OCI-LY1 (cell line): Measurements from ENCODE around the gene ST6GALNAC5.

Experiments used
- H2AFZ ChIP-seq: fragments of 200-600 bp; sonication (generic), shearing (Covaris generic); 2 replicates; pipeline ENCODE4 v1.6.0; 2014; ENCODE audit warnings: antibody characterized with exemption, mild to moderate bottlenecking, low read length
- H3F3A ChIP-seq: fragments of 200-600 bp; sonication (generic), shearing (Covaris generic); 2 replicates; pipeline ENCODE4 v1.6.0; 2014; ENCODE audit warnings: mild to moderate bottlenecking, antibody characterized with exemption, low read length, moderate library complexity; ENCODE audit not compliant: insufficient read depth
- H3K27ac ChIP-seq: fragments of 200-600 bp; sonication (generic); 2 replicates; pipeline ENCODE4 v1.5.1; 2014; ENCODE audit warnings: low read length, mixed run types, mild to moderate bottlenecking, low read depth; ENCODE audit not compliant: poor library complexity, severe bottlenecking
- H3K27me3 ChIP-seq: fragments of 200-600 bp; sonication (generic); 2 replicates; pipeline ENCODE4 v1.6.0; 2014; ENCODE audit warnings: antibody characterized with exemption, mild to moderate bottlenecking, low read length, moderate library complexity; ENCODE audit not compliant: insufficient read depth
- H3K36me3 ChIP-seq: fragments of 200-600 bp; sonication (generic); 2 replicates; pipeline ENCODE4 v1.6.1; 2014; ENCODE audit warnings: mild to moderate bottlenecking, antibody characterized with exemption, low read length, moderate library complexity, mixed read lengths; ENCODE audit not compliant: insufficient read depth
- H3K4me1 ChIP-seq: fragments of 200-600 bp; sonication (generic); 2 replicates; pipeline ENCODE4 v1.5.1; 2014; ENCODE audit warnings: mild to moderate bottlenecking, low read length, moderate library complexity; ENCODE audit not compliant: insufficient read depth, severe bottlenecking
- H3K4me2 ChIP-seq: fragments of 200-600 bp; sonication (generic), shearing (Covaris generic); 2 replicates; pipeline ENCODE4 v1.6.1; 2014; ENCODE audit warnings: low read length
- H3K4me3 ChIP-seq: fragments of 200-600 bp; sonication (generic); 2 replicates; pipeline ENCODE4 v1.5.1; 2014; ENCODE audit warnings: low read length, low read depth, mild to moderate bottlenecking, mixed read lengths; ENCODE audit not compliant: poor library complexity, severe bottlenecking
- H3K79me2 ChIP-seq: fragments of 200-600 bp; shearing (Covaris generic); 2 replicates; pipeline ENCODE4 v1.6.1; 2016; ENCODE audit warnings: mixed run types, low read length, mixed read lengths; ENCODE audit not compliant: insufficient read depth
- H3K9ac ChIP-seq: fragments of 200-600 bp; sonication (generic), shearing (Covaris generic); 2 replicates; pipeline ENCODE4 v1.6.1; 2014; ENCODE audit warnings: mild to moderate bottlenecking, low read length, mixed read lengths
- H3K9me2 ChIP-seq: fragments of 200-600 bp; sonication (generic), shearing (Covaris generic); 2 replicates; pipeline ENCODE4 v1.6.1; 2014; ENCODE audit warnings: low read depth, mild to moderate bottlenecking, low read length, mixed read lengths
- H3K9me3 ChIP-seq: fragments of 200-600 bp; shearing (Covaris generic); 2 replicates; pipeline ENCODE4 v1.6.1; 2014; ENCODE audit warnings: low read length, mixed read lengths
- H4K20me1 ChIP-seq: fragments of 200-600 bp; sonication (generic), shearing (Covaris generic); 2 replicates; pipeline ENCODE4 v1.6.0; 2016; ENCODE audit warnings: mild to moderate bottlenecking, low read length; ENCODE audit not compliant: insufficient read depth
- CTCF ChIP-seq: fragments of 200-600 bp; sonication (generic), shearing (Covaris generic); IDR thresholded peaks from 2 replicates; pipeline ENCODE4 v1.5.1; 2017; ENCODE audit warnings: mild to moderate bottlenecking, antibody characterized with exemption, low read length, moderate library complexity, mixed read lengths
- EZH2 ChIP-seq: fragments of 200-600 bp; sonication (generic), shearing (Covaris generic); IDR thresholded peaks from 2 replicates; pipeline ENCODE4 v1.8.0; 2017; ENCODE audit warnings: borderline replicate concordance, mixed run types, mild to moderate bottlenecking, antibody characterized with exemption, low read length, moderate library complexity, mixed read lengths

The ST6GALNAC5 gene

GRCh38 chr1:76832521-76832920 lies 34.8 kb upstream of the ST6GALNAC5 start:
- Histone ChIP-seq H4K20me1 (no peaks in the 10 kb centered on the region), H3K9me2 (no peaks in the 10 kb centered on the region), H3K79me2 (no peaks in the 10 kb centered on the region), H3K9ac (no peak overlapping the region), H3K4me3 (no peak overlapping the region), H3K9me3 (no peaks in the 10 kb centered on the region), H3K36me3 (no peaks in the 10 kb centered on the region), H3K4me1 (no peaks in the 10 kb centered on the region), H3F3A (no peaks in the 10 kb centered on the region), H3K27ac (no peak overlapping the region), H3K4me2 (no peak overlapping the region), H3K27me3 (no peaks in the 10 kb centered on the region), H2AFZ (no peak overlapping the region)
- TF ChIP-seq CTCF: no peak
- no peak for TF ChIP-seq EZH2

GRCh38 chr1:76833151-76833550 lies 34.1 kb upstream of the ST6GALNAC5 start:
- Histone ChIP-seq H3K79me2 (no peaks in the 10 kb centered on the region), H3K9me3 (no peaks in the 10 kb centered on the region), H3K27ac (no peak overlapping the region), H3K36me3 (no peaks in the 10 kb centered on the region), H3K27me3 (no peaks in the 10 kb centered on the region), H3K9ac (no peak overlapping the region), H3K4me1 (no peaks in the 10 kb centered on the region), H3K9me2 (no peaks in the 10 kb centered on the region), H4K20me1 (no peaks in the 10 kb centered on the region), H2AFZ (no peak overlapping the region), H3K4me2 (no peak overlapping the region), H3F3A (no peaks in the 10 kb centered on the region), H3K4me3 (no peak overlapping the region)
- TF ChIP-seq EZH2 (no peak), CTCF (no peak)

GRCh38 chr1:76833856-76834255 lies 33.4 kb upstream of the ST6GALNAC5 start:
- Histone ChIP-seq H2AFZ (no peak overlapping the region), H3K9me3 (no peaks in the 10 kb centered on the region), H3K9me2 (no peaks in the 10 kb centered on the region), H3K27me3 (no peaks in the 10 kb centered on the region), H4K20me1 (no peaks in the 10 kb centered on the region), H3K4me1 (no peaks in the 10 kb centered on the region), H3F3A (no peaks in the 10 kb centered on the region), H3K36me3 (no peaks in the 10 kb centered on the region), H3K9ac (no peak overlapping the region), H3K27ac (no peak overlapping the region), H3K79me2 (no peaks in the 10 kb centered on the region), H3K4me2 (no peak overlapping the region), H3K4me3 (no peak overlapping the region)
- no peak for TF ChIP-seq EZH2
- no peak for TF ChIP-seq CTCF
